GM12878 (cell line): ENCODE results near the gene C21orf58. TPM values are rescaled to one million over a fixed set of nuclear protein-coding genes. Genes with fewer than 3 reads are reported as not detected.

Source experiments
- E2F8 ChIP-seq: fragments of 450-650 bp; IDR thresholded peaks from 2 replicates; pipeline ENCODE4 v1.6.1; 2018; ENCODE audit warnings: mild to moderate bottlenecking, low read depth, moderate library complexity; ENCODE audit not compliant: partially characterized antibody
- ESRRA ChIP-seq: IDR thresholded peaks from 2 replicates; pipeline ENCODE4 v1.6.1; 2012; ENCODE audit warnings: mild to moderate bottlenecking, low read length, improper control_type of control experiment
- HCFC1 ChIP-seq: fragments of 150-350 bp; IDR thresholded peaks from 2 replicates; pipeline ENCODE4 v1.6.1; 2014; ENCODE audit warnings: low read length
- HDAC2 ChIP-seq: fragments of 200-600 bp; sonication (generic); IDR thresholded peaks from 2 replicates; pipeline ENCODE4 v1.6.1; 2017
- IRF4 ChIP-seq: IDR thresholded peaks from 2 replicates; pipeline ENCODE4 v1.6.1; 2011; ENCODE audit warnings: low read depth, low read length
- LARP7 ChIP-seq: fragments of 450-650 bp; IDR thresholded peaks from 2 replicates; pipeline ENCODE4 v1.6.1; 2017; ENCODE audit warnings: mild to moderate bottlenecking
- MLLT1 ChIP-seq: fragments of 450-650 bp; IDR thresholded peaks from 2 replicates; pipeline ENCODE4 v1.6.1; 2016; ENCODE audit warnings: mild to moderate bottlenecking
- NBN ChIP-seq: fragments of 450-650 bp; IDR thresholded peaks from 2 replicates; pipeline ENCODE4 v1.6.1; 2016
- NKRF ChIP-seq: fragments of 450-650 bp; conservative IDR thresholded peaks from 2 replicates; pipeline ENCODE4 v1.6.1; 2017; ENCODE audit warnings: mild to moderate bottlenecking, moderate library complexity
- NRF1 ChIP-seq: conservative IDR thresholded peaks from 2 replicates; pipeline ENCODE4 v1.6.1; 2011; ENCODE audit warnings: mild to moderate bottlenecking, low read depth, low read length, improper control_type of control experiment
- SP1 ChIP-seq: IDR thresholded peaks from one replicate; pipeline ENCODE4 v1.6.1; 2011; ENCODE audit warnings: low read depth, low read length
- SPI1 ChIP-seq: IDR thresholded peaks from 2 replicates; pipeline ENCODE4 v1.6.1; 2011; ENCODE audit warnings: low read depth, mild to moderate bottlenecking, low read length, moderate library complexity, borderline replicate concordance; ENCODE audit not compliant: insufficient read depth
- SREBF2 ChIP-seq: IDR thresholded peaks from 2 replicates; pipeline ENCODE4 v1.6.1; 2012; ENCODE audit warnings: mild to moderate bottlenecking, low read length
- SRF ChIP-seq, 2 experiments: IDR thresholded peaks; 2 replicates each; pipeline ENCODE4 v1.6.1; 2011; ENCODE audit warnings: low read depth in 2 of 2, low read length in 2 of 2, mild to moderate bottlenecking in 1 of 2, moderate library complexity in 1 of 2
- TAF1 ChIP-seq: IDR thresholded peaks from 2 replicates; pipeline ENCODE4 v1.6.1; 2011; ENCODE audit warnings: mild to moderate bottlenecking, low read depth, low read length, borderline replicate concordance
- ZSCAN29 ChIP-seq: fragments of 450-650 bp; IDR thresholded peaks from 2 replicates; pipeline ENCODE4 v1.6.1; 2017; ENCODE audit warnings: mild to moderate bottlenecking, moderate library complexity
- polyA plus RNA-seq, 11 experiments: library from polyadenylated mRNA; depleted of rRNA in 4 of 11; unstranded in 6 of 11; stranded (reverse) in 5 of 11; fragments of >200 nt; fragmentation: Nextera tagmentation in 4 of 11; fragmentation: Illumina TruSeq in 1 of 11; extraction: Ambion mirVana in 4 of 11; extraction: Trizol in 1 of 11; gene quantifications; 1 replicate in 1 of 11; 2 replicates in 10 of 11; pipeline versions ENCODE4 v1.2.1 to v1.2.3, GENCODE V29; 2011 to 2016; ENCODE audit warnings: inconsistent platforms in 2 of 11, missing spikeins in 2 of 11, low read depth in 1 of 11
- total RNA-seq, 4 experiments: library from RNA; depleted of rRNA in 3 of 4; stranded (reverse); fragments of >200 nt in 3 of 4; fragmentation: Illumina TruSeq in 1 of 4; extraction: Trizol in 1 of 4; gene quantifications; 2 replicates each; pipeline versions ENCODE4 v1.2.1 to v1.2.3, GENCODE V29; 2013 to 2021
- TF ChIP-seq, protein P1 (sequence below): fragments of 450-650 bp; IDR thresholded peaks from 2 replicates; pipeline ENCODE4 v1.6.1; 2017; ENCODE audit warnings: mild to moderate bottlenecking, moderate library complexity
- TF ChIP-seq, protein P2 (sequence below): IDR thresholded peaks from 2 replicates; pipeline ENCODE4 v1.6.1; 2012; ENCODE audit warnings: low read depth, low read length, improper control_type of control experiment
- TF ChIP-seq, protein P3 (sequence below): IDR thresholded peaks from 2 replicates; pipeline ENCODE4 v1.6.1; 2011; ENCODE audit warnings: low read depth, mild to moderate bottlenecking, low read length, moderate library complexity, borderline replicate concordance; ENCODE audit errors: extremely low read depth

Gene C21orf58
- total and polyA plus RNA-seq, 10 of the 15 experiments (the other 5 are each of a cell fraction or from before 2014, with no cell fraction given): 1.1 to 22.3 (median 11.8) TPM

GRCh38 chr21:46324390-46325072 lies 861 bp upstream of the C21orf58 start (continued):
- TF ChIP-seq SREBF2: no peak
- TF ChIP-seq HCFC1: no peak
- TF ChIP-seq HDAC2: 0 out of 2 replicates have a peak, but pooled peaks have one; percentile 30
- TF ChIP-seq, protein P1, sequence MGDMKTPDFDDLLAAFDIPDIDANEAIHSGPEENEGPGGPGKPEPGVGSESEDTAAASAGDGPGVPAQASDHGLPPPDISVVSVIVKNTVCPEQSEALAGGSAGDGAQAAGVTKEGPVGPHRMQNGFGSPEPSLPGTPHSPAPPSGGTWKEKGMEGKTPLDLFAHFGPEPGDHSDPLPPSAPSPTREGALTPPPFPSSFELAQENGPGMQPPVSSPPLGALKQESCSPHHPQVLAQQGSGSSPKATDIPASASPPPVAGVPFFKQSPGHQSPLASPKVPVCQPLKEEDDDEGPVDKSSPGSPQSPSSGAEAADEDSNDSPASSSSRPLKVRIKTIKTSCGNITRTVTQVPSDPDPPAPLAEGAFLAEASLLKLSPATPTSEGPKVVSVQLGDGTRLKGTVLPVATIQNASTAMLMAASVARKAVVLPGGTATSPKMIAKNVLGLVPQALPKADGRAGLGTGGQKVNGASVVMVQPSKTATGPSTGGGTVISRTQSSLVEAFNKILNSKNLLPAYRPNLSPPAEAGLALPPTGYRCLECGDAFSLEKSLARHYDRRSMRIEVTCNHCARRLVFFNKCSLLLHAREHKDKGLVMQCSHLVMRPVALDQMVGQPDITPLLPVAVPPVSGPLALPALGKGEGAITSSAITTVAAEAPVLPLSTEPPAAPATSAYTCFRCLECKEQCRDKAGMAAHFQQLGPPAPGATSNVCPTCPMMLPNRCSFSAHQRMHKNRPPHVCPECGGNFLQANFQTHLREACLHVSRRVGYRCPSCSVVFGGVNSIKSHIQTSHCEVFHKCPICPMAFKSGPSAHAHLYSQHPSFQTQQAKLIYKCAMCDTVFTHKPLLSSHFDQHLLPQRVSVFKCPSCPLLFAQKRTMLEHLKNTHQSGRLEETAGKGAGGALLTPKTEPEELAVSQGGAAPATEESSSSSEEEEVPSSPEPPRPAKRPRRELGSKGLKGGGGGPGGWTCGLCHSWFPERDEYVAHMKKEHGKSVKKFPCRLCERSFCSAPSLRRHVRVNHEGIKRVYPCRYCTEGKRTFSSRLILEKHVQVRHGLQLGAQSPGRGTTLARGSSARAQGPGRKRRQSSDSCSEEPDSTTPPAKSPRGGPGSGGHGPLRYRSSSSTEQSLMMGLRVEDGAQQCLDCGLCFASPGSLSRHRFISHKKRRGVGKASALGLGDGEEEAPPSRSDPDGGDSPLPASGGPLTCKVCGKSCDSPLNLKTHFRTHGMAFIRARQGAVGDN: 0 out of 2 replicates have a peak, but pooled peaks have one; percentile 40
- TF ChIP-seq NBN: no peak
- no peak for TF ChIP-seq SRF (IDR thresholded peaks at IDR 0.05; ENCODE audit: low read depth in 2 of 2, low read length in 2 of 2)
- TF ChIP-seq, protein P2, sequence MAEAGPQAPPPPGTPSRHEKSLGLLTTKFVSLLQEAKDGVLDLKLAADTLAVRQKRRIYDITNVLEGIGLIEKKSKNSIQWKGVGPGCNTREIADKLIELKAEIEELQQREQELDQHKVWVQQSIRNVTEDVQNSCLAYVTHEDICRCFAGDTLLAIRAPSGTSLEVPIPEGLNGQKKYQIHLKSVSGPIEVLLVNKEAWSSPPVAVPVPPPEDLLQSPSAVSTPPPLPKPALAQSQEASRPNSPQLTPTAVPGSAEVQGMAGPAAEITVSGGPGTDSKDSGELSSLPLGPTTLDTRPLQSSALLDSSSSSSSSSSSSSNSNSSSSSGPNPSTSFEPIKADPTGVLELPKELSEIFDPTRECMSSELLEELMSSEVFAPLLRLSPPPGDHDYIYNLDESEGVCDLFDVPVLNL: peak; percentile 90
- TF ChIP-seq LARP7: peak; percentile 68; the same call in 1 of the 2 replicates
- no peak for TF ChIP-seq ZSCAN29
- TF ChIP-seq NKRF: peak; percentile 74
- no peak for TF ChIP-seq SPI1
- peak; percentile 15 for TF ChIP-seq SP1
- TF ChIP-seq IRF4: no peak
- TF ChIP-seq TAF1: peak; percentile 90; the same call in 1 of the 2 replicates
- no peak for TF ChIP-seq ESRRA
- TF ChIP-seq, protein P3, sequence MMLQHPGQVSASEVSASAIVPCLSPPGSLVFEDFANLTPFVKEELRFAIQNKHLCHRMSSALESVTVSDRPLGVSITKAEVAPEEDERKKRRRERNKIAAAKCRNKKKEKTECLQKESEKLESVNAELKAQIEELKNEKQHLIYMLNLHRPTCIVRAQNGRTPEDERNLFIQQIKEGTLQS: no peak
- TF ChIP-seq E2F8: no peak
- TF ChIP-seq NRF1: no peak
- TF ChIP-seq MLLT1: no peak
